ENCODE data around the gene PTPRS. TPM values are rescaled to one million over a fixed set of nuclear protein-coding genes. Genes with fewer than 3 reads are reported as not detected.

The PTPRS gene
- total and polyA plus RNA-seq, 2 experiments from 2014 or later, result 46.0 to 351 TPM

- H3K27ac ChIP-seq, result no peak overlapping the region
- no peaks in the 10 kb centered on the region for H3K4me1 ChIP-seq (ENCODE audit: low read depth)
- TF ChIP-seq, protein P1, sequence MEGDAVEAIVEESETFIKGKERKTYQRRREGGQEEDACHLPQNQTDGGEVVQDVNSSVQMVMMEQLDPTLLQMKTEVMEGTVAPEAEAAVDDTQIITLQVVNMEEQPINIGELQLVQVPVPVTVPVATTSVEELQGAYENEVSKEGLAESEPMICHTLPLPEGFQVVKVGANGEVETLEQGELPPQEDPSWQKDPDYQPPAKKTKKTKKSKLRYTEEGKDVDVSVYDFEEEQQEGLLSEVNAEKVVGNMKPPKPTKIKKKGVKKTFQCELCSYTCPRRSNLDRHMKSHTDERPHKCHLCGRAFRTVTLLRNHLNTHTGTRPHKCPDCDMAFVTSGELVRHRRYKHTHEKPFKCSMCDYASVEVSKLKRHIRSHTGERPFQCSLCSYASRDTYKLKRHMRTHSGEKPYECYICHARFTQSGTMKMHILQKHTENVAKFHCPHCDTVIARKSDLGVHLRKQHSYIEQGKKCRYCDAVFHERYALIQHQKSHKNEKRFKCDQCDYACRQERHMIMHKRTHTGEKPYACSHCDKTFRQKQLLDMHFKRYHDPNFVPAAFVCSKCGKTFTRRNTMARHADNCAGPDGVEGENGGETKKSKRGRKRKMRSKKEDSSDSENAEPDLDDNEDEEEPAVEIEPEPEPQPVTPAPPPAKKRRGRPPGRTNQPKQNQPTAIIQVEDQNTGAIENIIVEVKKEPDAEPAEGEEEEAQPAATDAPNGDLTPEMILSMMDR (IDR thresholded peaks at IDR 0.05; ENCODE audit: low read depth, low read length), result no peak
- no peak for DNase-seq (ENCODE audit: low read depth in 1 of 2, low spot score in 1 of 2)
- H3K36me3 ChIP-seq, result no peaks in the 10 kb centered on the region
- no peak overlapping the region for H3K4me3 ChIP-seq
- H3K27me3 ChIP-seq, result peaks cover 9% of the 10 kb centered on the region
- no peaks in the 10 kb centered on the region for H3K9me3 ChIP-seq (ENCODE audit: low read depth)
Measured at GRCh38 chr19:5357584-5357983, 17.0 kb upstream of the PTPRS start.

DNA sequence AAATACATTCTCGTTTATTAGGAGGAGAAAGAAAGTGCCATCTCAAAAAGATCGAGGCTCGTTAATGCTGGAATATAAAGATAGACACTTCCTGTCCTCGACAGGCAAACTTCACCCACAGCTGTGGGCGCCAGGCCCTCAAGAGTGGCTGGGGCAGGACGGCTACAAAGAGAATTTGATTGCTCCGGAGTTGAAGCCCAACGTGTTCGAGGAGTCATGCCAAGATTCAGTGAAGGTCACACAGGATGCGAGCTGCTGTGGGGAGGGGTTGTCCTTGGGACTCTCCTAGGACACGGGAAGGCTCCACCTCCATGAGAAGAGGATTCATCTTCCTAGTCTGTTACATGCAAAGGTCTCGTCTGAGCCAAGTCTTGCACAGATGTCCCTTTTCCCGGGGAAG lies 16.3 kb upstream of the PTPRS start:
- H3K9me3 ChIP-seq (ENCODE audit: low read depth), result no peaks in the 10 kb centered on the region
- H3K36me3 ChIP-seq, result no peaks in the 10 kb centered on the region
- no peak for DNase-seq (ENCODE audit: low read depth in 1 of 2, low spot score in 1 of 2)
- H3K4me3 ChIP-seq, result no peak overlapping the region
- no peaks in the 10 kb centered on the region for H3K4me1 ChIP-seq (ENCODE audit: low read depth)
- peaks cover 9% of the 10 kb centered on the region for H3K27me3 ChIP-seq
- TF ChIP-seq, protein P1 (IDR thresholded peaks at IDR 0.05; ENCODE audit: low read depth, low read length), result no peak
- no peak overlapping the region for H3K27ac ChIP-seq

GRCh38 chr19:5356428-5356827 lies 15.8 kb upstream of the PTPRS start:
- no peaks in the 10 kb centered on the region for H3K4me1 ChIP-seq (ENCODE audit: low read depth)
- no peak overlapping the region for H3K27ac ChIP-seq
- DNase-seq (ENCODE audit: low read depth in 1 of 2, low spot score in 1 of 2), result no peak
- H3K9me3 ChIP-seq (ENCODE audit: low read depth), result no peaks in the 10 kb centered on the region
- H3K36me3 ChIP-seq, result no peaks in the 10 kb centered on the region
- peaks cover 9% of the 10 kb centered on the region for H3K27me3 ChIP-seq
- H3K4me3 ChIP-seq, result no peak overlapping the region
- TF ChIP-seq, protein P1 (IDR thresholded peaks at IDR 0.05; ENCODE audit: low read depth, low read length), result no peak

- TF ChIP-seq, protein P1 (IDR thresholded peaks at IDR 0.05; ENCODE audit: low read depth, low read length), result no peak
- Histone ChIP-seq H3K9me3 (ENCODE audit: low read depth) (no peaks in the 10 kb centered on the region), H3K27me3 (peaks cover 9% of the 10 kb centered on the region), H3K36me3 (no peaks in the 10 kb centered on the region), H3K27ac (no peak overlapping the region), H3K4me1 (ENCODE audit: low read depth) (no peaks in the 10 kb centered on the region), H3K4me3 (no peak overlapping the region)
- no peak for DNase-seq (ENCODE audit: low read depth in 1 of 2, low spot score in 1 of 2)
Measured at GRCh38 chr19:5355693-5356092, 15.1 kb upstream of the PTPRS start.

GRCh38 chr19:5355076-5355475 lies 14.5 kb upstream of the PTPRS start:
- Histone ChIP-seq H3K36me3 (no peaks in the 10 kb centered on the region), H3K4me1 (ENCODE audit: low read depth) (no peaks in the 10 kb centered on the region), H3K27ac (no peak overlapping the region), H3K9me3 (ENCODE audit: low read depth) (no peaks in the 10 kb centered on the region), H3K27me3 (peaks cover 9% of the 10 kb centered on the region), H3K4me3 (no peak overlapping the region)
- TF ChIP-seq, protein P1 (IDR thresholded peaks at IDR 0.05; ENCODE audit: low read depth, low read length), result no peak
- no peak for DNase-seq (ENCODE audit: low read depth in 1 of 2, low spot score in 1 of 2)

GRCh38 chr19:5354403-5354802 lies 13.8 kb upstream of the PTPRS start:
- no peaks in the 10 kb centered on the region for H3K36me3 ChIP-seq
- DNase-seq (ENCODE audit: low read depth in 1 of 2, low spot score in 1 of 2), result peak in 1 of 2 donors; percentile 29

More at GRCh38 chr19:5354403-5354802, 13.8 kb upstream of the PTPRS start:
- H3K4me3 ChIP-seq, result no peak overlapping the region
- H3K27me3 ChIP-seq, result peaks cover 9% of the 10 kb centered on the region
- H3K4me1 ChIP-seq (ENCODE audit: low read depth), result no peaks in the 10 kb centered on the region
- no peak overlapping the region for H3K27ac ChIP-seq
- no peaks in the 10 kb centered on the region for H3K9me3 ChIP-seq (ENCODE audit: low read depth)
- TF ChIP-seq, protein P1 (IDR thresholded peaks at IDR 0.05; ENCODE audit: low read depth, low read length), result peak; percentile 35

Data from cardiac muscle cell (in vitro differentiated cells and primary cell).